ENCODE results near the gene CDH5.
A peak's percentile ranks its signal among the peaks of the same experiment; 100 is the strongest.

The CDH5 gene

DNA sequence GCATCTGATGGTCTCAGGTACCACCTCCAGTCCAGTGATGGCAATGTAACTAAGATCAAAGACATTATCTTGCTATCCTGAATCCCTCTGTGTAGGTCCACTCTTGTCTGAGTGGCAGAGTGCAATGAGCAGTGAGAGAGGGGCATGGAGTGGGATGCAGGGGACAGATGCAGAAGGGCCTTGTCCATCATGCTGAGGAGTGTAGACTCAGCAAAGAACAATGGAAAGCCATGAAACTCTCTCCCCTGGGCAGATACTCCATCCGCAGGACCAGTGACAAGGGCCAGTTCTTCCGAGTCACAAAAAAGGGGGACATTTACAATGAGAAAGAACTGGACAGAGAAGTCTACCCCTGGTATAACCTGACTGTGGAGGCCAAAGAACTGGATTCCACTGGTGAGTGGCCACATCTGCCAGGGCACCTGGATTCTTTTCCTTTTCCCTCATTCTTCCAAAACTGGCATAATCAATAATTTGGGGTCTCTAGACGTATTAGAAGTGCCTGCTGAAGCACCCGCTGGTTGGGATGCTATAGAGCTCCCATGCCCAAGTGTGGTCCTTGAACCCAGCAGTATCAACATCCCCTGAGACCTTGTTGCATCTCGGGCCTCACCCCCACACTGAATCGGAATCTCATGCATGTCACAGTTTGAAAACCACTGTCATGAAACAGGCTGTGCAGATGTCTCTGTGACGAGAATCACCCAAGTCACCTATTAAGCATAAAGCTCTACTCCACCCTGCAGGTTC lies 29.5 kb downstream of the CDH5 start:
- no peak for DNase-seq

DNA sequence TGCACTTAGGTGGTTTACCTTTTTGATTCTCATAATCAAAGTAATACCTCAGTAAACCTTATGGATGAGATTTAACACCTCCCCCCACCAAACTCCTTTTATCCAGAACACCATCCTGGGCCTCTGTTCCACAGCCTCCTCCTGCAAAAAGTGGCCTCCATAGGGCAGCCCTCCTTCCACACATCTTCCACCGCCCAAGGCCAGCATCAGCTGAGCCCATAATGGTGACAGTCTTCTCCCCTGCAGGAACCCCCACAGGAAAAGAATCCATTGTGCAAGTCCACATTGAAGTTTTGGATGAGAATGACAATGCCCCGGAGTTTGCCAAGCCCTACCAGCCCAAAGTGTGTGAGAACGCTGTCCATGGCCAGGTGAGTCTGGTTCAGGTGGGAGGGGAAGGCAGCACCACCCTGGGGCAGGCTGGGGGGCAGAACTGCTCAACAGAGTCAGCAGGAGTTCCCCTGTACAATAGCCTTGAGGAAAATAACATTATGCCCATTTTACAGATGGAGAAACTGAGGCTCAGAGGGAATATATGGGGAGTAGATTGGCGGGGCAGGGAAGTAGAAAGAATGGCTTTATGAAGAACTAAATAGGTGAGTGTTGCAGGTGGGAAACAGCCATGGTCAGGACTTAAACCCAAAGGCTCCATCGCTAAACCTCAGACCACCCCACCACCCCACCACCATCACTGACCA lies 31.4 kb downstream of the CDH5 start:
- peak; percentile 11 for DNase-seq

DNA sequence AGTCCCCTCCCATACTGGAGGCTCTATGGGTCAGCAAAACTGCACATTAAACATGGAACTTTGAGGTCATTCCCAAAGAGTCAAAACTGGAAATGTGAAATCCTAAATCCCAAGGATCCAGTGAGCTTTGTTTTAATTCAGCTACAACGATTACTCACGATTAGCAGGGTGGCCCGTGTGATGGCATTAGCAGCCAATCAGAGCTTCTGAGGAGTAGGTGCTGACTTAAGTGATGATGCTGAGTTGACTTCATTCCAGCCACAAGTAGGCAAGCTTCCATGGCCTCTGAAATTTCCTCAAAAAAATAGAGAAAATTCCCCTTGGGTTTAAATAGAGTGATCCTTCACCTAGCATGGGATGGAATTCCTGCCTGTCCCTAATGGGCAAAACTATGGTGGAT lies 32.5 kb downstream of the CDH5 start:
- DNase-seq, result no peak

DNA sequence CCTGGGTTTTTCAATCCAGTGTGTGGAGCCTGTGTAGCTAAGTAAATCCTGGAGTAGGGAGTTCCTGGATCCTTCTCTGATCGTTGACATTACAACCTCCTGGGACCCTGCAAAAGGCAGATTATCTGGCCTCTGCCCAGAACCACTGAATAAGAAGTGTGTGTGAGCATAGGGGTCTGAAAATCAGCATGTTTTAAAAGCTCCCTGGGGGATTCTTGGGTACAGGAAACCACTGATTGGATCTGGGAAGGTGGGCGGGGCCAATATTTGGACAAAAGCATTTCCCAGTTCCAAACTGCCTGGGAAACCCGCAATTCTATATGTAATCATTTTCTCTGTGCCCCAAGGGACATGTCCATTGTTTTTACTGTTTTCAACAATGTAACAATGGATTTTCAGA lies 33.4 kb downstream of the CDH5 start:
- DNase-seq, result peak; percentile 50

- DNase-seq, result peak; percentile 32
Measured at GRCh38 chr16:66400503-66401380, 34.3 kb downstream of the CDH5 start.

- DNase-seq, result no peak
Measured at GRCh38 chr16:66401610-66402009, 35.1 kb downstream of the CDH5 start.

GRCh38 chr16:66402166-66402565 lies 35.7 kb downstream of the CDH5 start:
- peak; percentile 29 for DNase-seq

DNA sequence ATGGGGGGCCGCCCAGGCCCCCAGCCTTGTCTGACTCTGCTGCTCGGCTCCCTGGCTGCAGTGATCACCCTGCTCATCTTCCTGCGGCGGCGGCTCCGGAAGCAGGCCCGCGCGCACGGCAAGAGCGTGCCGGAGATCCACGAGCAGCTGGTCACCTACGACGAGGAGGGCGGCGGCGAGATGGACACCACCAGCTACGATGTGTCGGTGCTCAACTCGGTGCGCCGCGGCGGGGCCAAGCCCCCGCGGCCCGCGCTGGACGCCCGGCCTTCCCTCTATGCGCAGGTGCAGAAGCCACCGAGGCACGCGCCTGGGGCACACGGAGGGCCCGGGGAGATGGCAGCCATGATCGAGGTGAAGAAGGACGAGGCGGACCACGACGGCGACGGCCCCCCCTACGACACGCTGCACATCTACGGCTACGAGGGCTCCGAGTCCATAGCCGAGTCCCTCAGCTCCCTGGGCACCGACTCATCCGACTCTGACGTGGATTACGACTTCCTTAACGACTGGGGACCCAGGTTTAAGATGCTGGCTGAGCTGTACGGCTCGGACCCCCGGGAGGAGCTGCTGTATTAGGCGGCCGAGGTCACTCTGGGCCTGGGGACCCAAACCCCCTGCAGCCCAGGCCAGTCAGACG lies 36.2 kb downstream of the CDH5 start:
- peak; percentile 29 for DNase-seq

DNA sequence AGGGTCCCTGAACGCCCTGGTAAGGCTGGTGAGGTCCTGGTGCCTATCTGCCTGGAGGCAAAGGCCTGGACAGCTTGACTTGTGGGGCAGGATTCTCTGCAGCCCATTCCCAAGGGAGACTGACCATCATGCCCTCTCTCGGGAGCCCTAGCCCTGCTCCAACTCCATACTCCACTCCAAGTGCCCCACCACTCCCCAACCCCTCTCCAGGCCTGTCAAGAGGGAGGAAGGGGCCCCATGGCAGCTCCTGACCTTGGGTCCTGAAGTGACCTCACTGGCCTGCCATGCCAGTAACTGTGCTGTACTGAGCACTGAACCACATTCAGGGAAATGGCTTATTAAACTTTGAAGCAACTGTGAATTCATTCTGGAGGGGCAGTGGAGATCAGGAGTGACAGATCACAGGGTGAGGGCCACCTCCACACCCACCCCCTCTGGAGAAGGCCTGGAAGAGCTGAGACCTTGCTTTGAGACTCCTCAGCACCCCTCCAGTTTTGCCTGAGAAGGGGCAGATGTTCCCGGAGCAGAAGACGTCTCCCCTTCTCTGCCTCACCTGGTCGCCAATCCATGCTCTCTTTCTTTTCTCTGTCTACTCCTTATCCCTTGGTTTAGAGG lies 37.1 kb downstream of the CDH5 start:
- peak; percentile 41 for DNase-seq

GRCh38 chr16:66405057-66405783 lies 38.7 kb downstream of the CDH5 start:
- DNase-seq, result peak; percentile 12

- DNase-seq, result peak; percentile 94
Measured at GRCh38 chr16:66406534-66407221, 40.2 kb downstream of the CDH5 start.

GRCh38 chr16:66408163-66409048 lies 41.9 kb downstream of the CDH5 start:
- DNase-seq, result peak; percentile 42

- DNase-seq, result no peak
Measured at GRCh38 chr16:66409156-66409555, 42.7 kb downstream of the CDH5 start.

GRCh38 chr16:66412182-66412581 lies 45.7 kb downstream of the CDH5 start:
- DNase-seq, result no peak

- DNase-seq, result no peak
Measured at GRCh38 chr16:66414891-66415290, 48.4 kb downstream of the CDH5 start.

- no peak for DNase-seq
Measured at GRCh38 chr16:66416136-66416535, 49.6 kb downstream of the CDH5 start.

DNA sequence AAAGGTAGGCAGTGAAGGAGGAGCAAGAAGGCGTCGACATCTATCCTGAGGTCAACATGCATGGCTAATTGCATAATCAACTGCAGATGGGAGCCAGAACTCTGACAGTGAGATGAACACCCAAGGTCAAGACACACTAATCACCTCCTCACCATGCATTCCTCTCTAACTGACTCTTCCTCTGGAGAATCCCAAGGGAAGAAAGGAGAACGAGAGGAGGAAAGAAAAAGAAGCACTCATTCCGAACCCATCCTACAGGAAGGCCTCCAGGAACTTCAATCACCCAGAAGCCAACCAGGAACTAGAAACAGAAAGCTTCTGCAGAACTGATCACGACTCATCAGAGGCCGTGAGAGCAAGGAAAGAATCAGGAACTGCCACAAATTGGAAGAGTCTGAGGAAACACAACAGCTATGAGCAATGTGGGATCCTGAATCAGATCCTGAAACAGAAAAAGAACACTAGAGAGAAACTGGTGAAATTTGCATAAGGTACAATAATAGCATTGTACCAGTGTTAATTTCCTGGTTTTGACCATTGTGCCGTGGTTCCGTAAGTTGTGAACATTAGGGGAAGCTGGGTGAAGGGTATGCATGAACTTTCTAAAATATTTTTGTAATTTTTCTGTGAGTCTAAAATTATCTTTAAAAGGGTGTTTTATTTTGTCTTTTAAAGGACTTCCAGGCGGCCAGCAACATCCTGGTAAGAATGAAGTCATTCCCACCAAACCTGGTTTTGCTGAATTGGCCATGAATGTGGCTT lies 50.6 kb downstream of the CDH5 start:
- peak; percentile 10 for DNase-seq

DNA sequence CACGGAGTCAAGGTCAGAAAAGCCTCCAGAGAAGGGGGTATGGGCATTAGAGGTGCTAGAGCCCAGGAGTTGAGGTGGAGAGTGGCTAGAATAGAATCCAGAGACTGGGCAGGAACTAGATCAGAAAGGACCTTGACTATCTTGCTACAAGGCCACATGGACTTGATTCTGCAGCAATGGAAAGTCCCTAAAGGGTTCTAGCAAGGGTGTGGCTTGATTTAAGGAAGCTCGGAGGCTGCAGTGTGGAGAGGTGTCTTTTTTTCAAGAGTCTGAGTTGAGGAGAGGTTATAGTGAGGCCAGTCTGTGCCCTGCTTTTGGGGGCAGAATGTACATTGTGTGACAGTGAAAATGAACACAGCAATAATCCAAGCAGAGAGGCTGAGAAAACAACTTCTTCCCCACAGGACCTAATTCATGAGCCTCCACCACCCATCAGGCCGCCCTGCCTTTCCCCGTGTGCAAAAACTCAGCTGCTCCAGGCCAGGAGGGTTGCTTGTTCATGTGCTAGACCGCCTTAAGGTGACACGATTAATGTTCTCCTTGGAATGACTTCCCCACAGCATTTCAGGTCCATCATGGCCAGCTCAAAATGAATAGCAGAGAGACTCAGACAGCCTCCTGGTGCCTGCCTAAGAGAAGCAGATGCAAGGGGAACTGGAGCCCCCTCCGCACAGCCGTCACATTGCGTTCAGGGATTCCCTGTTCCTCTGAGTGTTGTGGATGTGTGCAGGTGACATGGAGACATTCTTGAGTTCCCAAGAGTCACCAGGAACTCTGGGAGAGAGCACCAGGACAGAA lies 51.9 kb downstream of the CDH5 start:
- peak; percentile 30 for DNase-seq
